ENCODE data around the gene NT5DC1. TPM values are rescaled to one million over a fixed set of nuclear protein-coding genes. Genes with fewer than 3 reads are reported as not detected.
"Not testable (repeated sequence)": the region's sequence is repeated elsewhere in the genome, so short reads cannot be mapped to it uniquely, and the experiment has no call there.

The NT5DC1 gene
- total RNA-seq, 2 experiments from 2014 or later: 31.5 to 36.3 TPM

- H3K4me3 Mint-ChIP-seq: no peak overlapping the region
- H3K36me3 Mint-ChIP-seq: no peaks in the 10 kb centered on the region
- ATAC-seq (ENCODE audit: low read depth) (no peak), DNase-seq (no peak)
- no peaks in the 10 kb centered on the region for H3K4me1 Mint-ChIP-seq
- no peaks in the 10 kb centered on the region for H3K9me3 Mint-ChIP-seq
- no peak overlapping the region for H3K27ac Mint-ChIP-seq
- peaks cover 9% of the 10 kb centered on the region for H3K27me3 Mint-ChIP-seq
- POLR2A ChIA-PET: no interaction called here
These were observed 26.8 kb upstream of the NT5DC1 start for GRCh38 chr6:116073765-116074440.

DNA sequence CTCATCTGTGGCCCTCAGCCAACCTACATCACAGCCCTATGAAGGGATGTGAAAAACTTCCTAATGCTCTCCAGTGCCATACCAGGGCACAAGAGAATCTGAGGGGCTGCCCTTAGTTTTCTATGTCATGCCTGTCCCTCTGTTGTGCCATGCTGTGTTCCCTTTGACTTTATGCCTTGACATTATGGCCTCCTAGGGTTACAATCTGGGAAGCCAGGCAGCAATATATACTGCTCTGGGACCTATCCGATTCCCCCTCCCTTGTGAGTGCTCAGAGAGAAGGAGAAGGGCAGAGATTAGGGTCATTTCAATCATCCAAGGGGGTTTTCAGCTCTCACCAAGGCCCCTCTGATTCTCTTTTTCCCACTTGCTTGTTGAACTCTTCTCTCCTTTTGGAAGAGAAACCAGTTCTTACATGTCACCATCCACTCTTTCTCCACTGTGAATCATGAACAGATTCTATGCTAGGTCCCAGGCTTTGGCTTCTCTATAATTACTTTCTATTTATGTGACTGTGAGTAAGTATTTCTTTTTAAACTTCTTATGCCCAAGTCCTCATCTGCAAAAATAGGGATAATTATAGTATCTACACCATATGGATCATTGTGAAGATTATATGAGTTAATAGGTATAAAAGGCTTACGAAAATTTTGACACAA lies 25.8 kb upstream of the NT5DC1 start:
- Mint-ChIP-seq H3K9me3 (no peaks in the 10 kb centered on the region), H3K4me1 (no peaks in the 10 kb centered on the region), H3K27ac (no peak overlapping the region), H3K36me3 (no peaks in the 10 kb centered on the region), H3K4me3 (no peak overlapping the region), H3K27me3 (peaks cover 9% of the 10 kb centered on the region)
- no peak for ATAC-seq (ENCODE audit: low read depth)
- POLR2A ChIA-PET: no interaction called here
- DNase-seq: no peak

GRCh38 chr6:116078522-116078921 lies 22.1 kb upstream of the NT5DC1 start:
- DNase-seq (no peak), ATAC-seq (ENCODE audit: low read depth) (no peak)
- Mint-ChIP-seq H3K4me3 (no peak overlapping the region), H3K27ac (no peak overlapping the region), H3K36me3 (no peaks in the 10 kb centered on the region), H3K27me3 (peaks cover 24% of the 10 kb centered on the region), H3K4me1 (no peaks in the 10 kb centered on the region), H3K9me3 (no peaks in the 10 kb centered on the region)
- POLR2A ChIA-PET: no interaction called here

DNA sequence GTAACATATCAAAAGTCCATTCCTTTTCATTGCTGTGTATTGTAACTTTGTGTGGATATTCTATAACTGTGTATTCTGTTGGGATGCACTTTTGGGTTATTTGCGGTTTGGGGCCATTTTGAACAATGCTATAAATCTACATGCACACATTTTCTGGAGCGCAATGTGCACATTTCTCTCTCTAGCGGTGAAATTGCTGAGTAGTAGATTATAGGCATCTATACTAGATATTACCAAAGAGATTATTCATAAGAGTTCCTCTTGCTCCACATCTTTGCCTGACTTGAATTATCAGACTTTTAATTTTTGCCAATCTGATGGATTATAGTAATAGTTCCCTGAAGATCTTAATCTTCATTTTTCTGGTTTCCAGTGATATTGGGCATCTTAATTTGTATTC lies 21.7 kb upstream of the NT5DC1 start:
- ATAC-seq (ENCODE audit: low read depth) (no peak), DNase-seq (no peak)
- Mint-ChIP-seq H3K4me1 (no peaks in the 10 kb centered on the region), H3K4me3 (no peak overlapping the region), H3K36me3 (no peaks in the 10 kb centered on the region), H3K9me3 (no peaks in the 10 kb centered on the region), H3K27me3 (peaks cover 24% of the 10 kb centered on the region), H3K27ac (no peak overlapping the region)
- POLR2A ChIA-PET: no interaction called here

DNA sequence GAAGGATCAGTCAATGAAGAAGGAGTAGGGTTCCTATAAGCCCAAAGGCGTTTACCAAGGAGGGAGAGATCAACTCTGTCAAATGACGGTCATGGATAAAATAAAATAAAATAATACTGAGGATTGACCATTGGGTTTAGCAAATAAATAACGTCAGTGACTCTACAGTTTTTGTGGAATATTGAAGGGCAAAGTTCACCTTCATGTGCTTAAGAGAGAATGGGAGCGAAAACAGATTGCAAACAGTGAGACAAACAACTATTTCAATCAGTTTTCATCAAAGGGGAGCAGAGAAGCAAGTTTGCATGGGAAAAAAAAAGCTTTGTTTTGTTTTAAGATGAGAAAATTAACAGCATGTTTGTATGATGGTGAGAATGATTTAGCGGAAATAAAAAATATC lies 17.6 kb upstream of the NT5DC1 start:
- no peaks in the 10 kb centered on the region for H3K36me3 Mint-ChIP-seq
- H3K4me1 Mint-ChIP-seq: no peaks in the 10 kb centered on the region
- H3K27me3 Mint-ChIP-seq: peaks cover 22% of the 10 kb centered on the region
- POLR2A ChIA-PET: no interaction called here
- no peak for DNase-seq
- no peak for ATAC-seq (ENCODE audit: low read depth)
- no peak overlapping the region for H3K4me3 Mint-ChIP-seq
- H3K9me3 Mint-ChIP-seq: no peaks in the 10 kb centered on the region
- no peak overlapping the region for H3K27ac Mint-ChIP-seq

DNA sequence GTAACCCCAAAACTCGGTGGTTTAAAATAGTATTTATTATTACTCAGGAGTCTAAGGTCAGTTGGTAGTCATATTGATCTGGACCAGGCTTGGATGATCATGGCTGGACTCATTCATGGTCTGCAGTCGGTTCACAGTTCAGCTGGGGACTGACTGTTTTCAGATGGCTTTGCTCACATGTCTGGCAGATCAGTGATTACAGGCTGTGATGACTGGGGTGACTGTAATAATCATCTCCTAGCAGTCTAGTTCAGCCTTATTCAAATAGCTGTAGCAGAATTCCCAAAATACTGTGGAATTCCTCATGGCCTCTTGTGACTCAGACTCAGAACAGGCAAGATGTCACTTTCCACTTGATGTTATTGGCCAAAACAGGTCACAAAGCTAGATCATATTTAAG lies 16.4 kb upstream of the NT5DC1 start:
- DNase-seq (no peak), ATAC-seq (ENCODE audit: low read depth) (no peak)
- Mint-ChIP-seq H3K4me1 (no peaks in the 10 kb centered on the region), H3K36me3 (no peaks in the 10 kb centered on the region), H3K27me3 (peaks cover 18% of the 10 kb centered on the region), H3K9me3 (no peaks in the 10 kb centered on the region), H3K4me3 (no peak overlapping the region), H3K27ac (no peak overlapping the region)
- POLR2A ChIA-PET: no interaction called here

DNA sequence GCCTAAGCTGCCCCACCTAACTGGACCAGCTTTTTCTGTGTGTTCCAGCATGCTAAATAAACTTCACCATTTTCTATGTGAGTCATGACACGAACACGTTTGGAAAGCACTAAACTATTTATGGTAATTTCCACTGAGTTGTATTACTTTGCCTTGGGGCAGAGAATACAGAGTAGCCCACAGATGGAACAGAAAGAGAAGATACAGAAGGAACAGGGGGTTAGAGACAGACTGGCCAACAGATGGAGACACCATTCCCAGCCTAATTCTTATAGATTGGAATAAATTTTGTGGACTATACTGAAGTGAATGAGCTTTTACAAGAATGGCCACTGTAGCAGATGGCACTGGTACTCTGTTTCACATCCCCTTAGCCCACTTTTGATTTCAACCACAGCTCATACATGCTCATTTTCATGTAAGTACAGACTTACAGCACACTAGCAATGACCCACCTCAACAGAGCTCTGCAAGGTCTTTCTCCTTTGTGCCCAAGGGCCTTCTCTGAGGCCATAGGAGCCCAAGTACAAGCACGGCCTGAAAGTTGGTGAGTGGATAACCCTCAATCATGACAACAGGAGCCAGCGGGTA lies 13.1 kb upstream of the NT5DC1 start:
- DNase-seq (no peak), ATAC-seq (ENCODE audit: low read depth) (no peak)
- no peak overlapping the region for H3K4me3 Mint-ChIP-seq
- peaks cover 6% of the 10 kb centered on the region for H3K27me3 Mint-ChIP-seq
- no peaks in the 10 kb centered on the region for H3K36me3 Mint-ChIP-seq
- H3K9me3 Mint-ChIP-seq: no peaks in the 10 kb centered on the region
- no peak overlapping the region for H3K27ac Mint-ChIP-seq
- POLR2A ChIA-PET: interaction anchor here (1.1 kb wide), 1 partner anchor 14 kb away, joined by 3 read pairs; no protein-coding TSS in a partner anchor
- peaks cover 8% of the 10 kb centered on the region for H3K4me1 Mint-ChIP-seq

GRCh38 chr6:116088946-116089345 lies 11.7 kb upstream of the NT5DC1 start:
- peaks cover 8% of the 10 kb centered on the region for H3K4me1 Mint-ChIP-seq
- DNase-seq: no peak
- no peak for ATAC-seq (ENCODE audit: low read depth)
- H3K4me3 Mint-ChIP-seq: no peak overlapping the region
- no peak overlapping the region for H3K27ac Mint-ChIP-seq
- H3K27me3 Mint-ChIP-seq: peaks cover 3% of the 10 kb centered on the region
- POLR2A ChIA-PET: no interaction called here
- H3K9me3 Mint-ChIP-seq: no peaks in the 10 kb centered on the region
- no peaks in the 10 kb centered on the region for H3K36me3 Mint-ChIP-seq

DNA sequence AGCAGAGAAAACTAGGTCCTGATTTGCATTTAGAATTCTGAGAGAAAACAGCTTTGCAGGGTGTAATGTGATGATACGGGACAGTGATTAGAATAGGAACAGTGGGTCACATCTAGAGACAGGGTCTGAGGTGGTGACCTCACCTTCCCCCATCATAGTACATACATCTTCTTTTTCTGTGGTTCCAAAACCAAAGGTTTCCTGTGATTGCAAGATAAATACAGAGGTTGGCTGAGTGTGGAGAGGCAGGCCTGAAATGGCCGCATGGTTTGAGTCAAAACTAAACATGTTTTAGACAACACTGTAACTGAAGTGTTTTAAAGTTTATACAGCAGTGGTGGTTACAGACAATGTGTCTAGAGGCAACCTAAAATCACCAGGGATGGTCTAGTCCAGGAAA lies 10.4 kb upstream of the NT5DC1 start:
- Mint-ChIP-seq H3K4me1 (peaks cover 8% of the 10 kb centered on the region), H3K36me3 (no peaks in the 10 kb centered on the region), H3K27ac (no peak overlapping the region), H3K27me3 (no peaks in the 10 kb centered on the region), H3K4me3 (no peak overlapping the region), H3K9me3 (no peaks in the 10 kb centered on the region)
- no peak for DNase-seq
- POLR2A ChIA-PET: interaction anchor here (1.1 kb wide), 1 partner anchor 10 kb away, joined by 4 read pairs; the partner anchor contains the start of gene NT5DC1
- ATAC-seq (ENCODE audit: low read depth): peak; percentile 87

- Mint-ChIP-seq H3K4me3 (no peak overlapping the region), H3K27ac (no peak overlapping the region), H3K36me3 (no peaks in the 10 kb centered on the region), H3K4me1 (peaks cover 8% of the 10 kb centered on the region), H3K27me3 (no peaks in the 10 kb centered on the region), H3K9me3 (peaks cover 4% of the 10 kb centered on the region)
- no peak for DNase-seq
- ATAC-seq (ENCODE audit: low read depth): no peak
- POLR2A ChIA-PET: no interaction called here
These were observed 6.6 kb upstream of the NT5DC1 start for GRCh38 chr6:116094041-116094440.

GRCh38 chr6:116096048-116096759 lies 4.4 kb upstream of the NT5DC1 start:
- H3K27me3 Mint-ChIP-seq; H3K9me3 Mint-ChIP-seq; H3K27ac Mint-ChIP-seq; H3K4me3 Mint-ChIP-seq; H3K36me3 Mint-ChIP-seq; DNase-seq; H3K4me1 Mint-ChIP-seq; POLR2A ChIA-PET; ATAC-seq (ENCODE audit: low read depth): not testable (repeated sequence)

DNA sequence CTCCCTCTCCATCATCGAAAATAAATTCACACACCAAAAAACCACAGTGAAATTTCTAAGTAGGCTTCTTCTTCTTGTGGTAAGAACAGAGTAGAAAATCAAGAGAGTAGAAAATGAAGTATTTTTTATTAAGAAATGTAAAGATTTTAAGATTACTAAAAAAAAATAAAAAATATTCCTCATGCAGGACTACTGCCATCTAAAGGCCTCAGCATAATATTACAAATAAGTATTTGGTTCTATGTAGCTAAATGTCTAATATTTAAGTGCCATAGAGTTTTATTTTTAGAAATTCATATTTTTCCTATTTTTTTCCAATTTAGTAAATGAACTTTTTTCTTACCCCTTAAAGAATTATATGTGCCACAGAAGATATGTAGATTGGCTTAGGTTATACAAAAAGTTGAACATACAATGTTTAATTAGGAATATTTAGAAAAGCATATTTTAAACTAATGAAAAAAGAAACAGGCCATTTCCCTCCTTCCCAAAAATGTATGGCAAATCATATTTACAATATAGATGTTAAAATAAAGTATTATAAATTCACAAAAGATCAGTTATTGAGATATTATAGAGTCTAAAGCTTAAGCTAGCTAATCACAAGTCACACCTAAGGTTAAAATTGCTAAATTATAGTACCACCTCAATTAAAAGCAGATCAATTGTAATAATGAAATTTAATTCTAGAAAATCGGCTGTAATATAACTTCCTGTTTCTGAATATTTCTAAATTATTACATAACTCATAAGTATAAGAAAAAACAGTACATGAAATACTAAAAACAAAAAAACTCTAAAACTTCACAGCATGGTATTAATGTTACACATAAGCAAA lies 3.5 kb upstream of the NT5DC1 start:
- H3K9me3 Mint-ChIP-seq: peaks cover 4% of the 10 kb centered on the region
- DNase-seq: no peak
- POLR2A ChIA-PET: no interaction called here

DNA sequence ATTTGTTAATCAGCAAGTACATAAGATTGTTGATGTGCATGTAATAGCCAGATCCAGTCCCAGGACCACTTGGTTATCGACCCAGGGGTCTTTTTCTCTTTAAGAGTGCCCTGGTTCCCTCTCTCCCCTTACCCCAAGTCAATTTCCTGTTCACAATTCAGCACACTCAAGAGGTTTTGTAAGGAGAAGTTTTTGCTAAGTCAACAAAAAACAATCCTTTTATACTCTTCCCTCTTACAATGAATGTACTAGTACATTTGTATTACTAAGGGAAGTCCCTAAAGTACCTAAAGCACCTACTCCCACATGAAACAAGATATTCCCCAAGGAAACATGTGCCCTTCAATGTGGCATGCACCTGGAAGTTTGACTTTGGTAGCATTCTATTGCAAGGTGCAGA lies 1.6 kb upstream of the NT5DC1 start:
- POLR2A ChIA-PET: no interaction called here
- Mint-ChIP-seq H3K36me3 (peaks cover 2% of the 10 kb centered on the region), H3K4me1 (peaks cover 24% of the 10 kb centered on the region)

More for the DNA sequence above, 3.5 kb upstream of the NT5DC1 start:
- Mint-ChIP-seq H3K27ac (no peak overlapping the region), H3K4me1 (peaks cover 14% of the 10 kb centered on the region), H3K36me3 (no peaks in the 10 kb centered on the region), H3K27me3 (no peaks in the 10 kb centered on the region), H3K4me3 (no peak overlapping the region)
- ATAC-seq (ENCODE audit: low read depth): no peak

More for the DNA sequence above, 1.6 kb upstream of the NT5DC1 start:
- Mint-ChIP-seq H3K27ac (no peak overlapping the region), H3K9me3 (peaks cover 4% of the 10 kb centered on the region), H3K27me3 (no peaks in the 10 kb centered on the region), H3K4me3 (no peak overlapping the region)
- ATAC-seq (ENCODE audit: low read depth) (no peak), DNase-seq (no peak)
